Activated CD8-positive, alpha-beta memory T cell treated with anti-CD3 and anti-CD28 coated beads, Interleukin-2, amount 50 U/mL, for 24 hours (primary cell): ENCODE results near the gene PILRB.
"Not testable (repeated sequence)": the region's sequence is repeated elsewhere in the genome, so short reads cannot be mapped to it uniquely, and the experiment has no call there.

Experiments
- DNase-seq: peaks from one replicate; pipeline ENCODE4 v3.0.0-alpha.2; 2020; ENCODE audit errors: extremely low read depth

PILRB gene

GRCh38 chr7:100376066-100376465, 18.1 kb downstream of the PILRB start:
- DNase-seq, result no peak

- no peak for DNase-seq
These were observed 20.3 kb downstream of the PILRB start for GRCh38 chr7:100378114-100378755.

GRCh38 chr7:100380196-100380595, 22.3 kb downstream of the PILRB start:
- DNase-seq, result no peak

GRCh38 chr7:100381531-100382233, 23.8 kb downstream of the PILRB start:
- not testable (repeated sequence) for DNase-seq

GRCh38 chr7:100382234-100382853, 24.4 kb downstream of the PILRB start:
- DNase-seq, result not testable (repeated sequence)

GRCh38 chr7:100384628-100385294, 26.8 kb downstream of the PILRB start:
- DNase-seq, result no peak

- DNase-seq, result no peak
These were observed 29.0 kb downstream of the PILRB start for GRCh38 chr7:100386940-100387339.

- DNase-seq, result no peak
These were observed 29.8 kb downstream of the PILRB start for GRCh38 chr7:100387695-100388094.

GRCh38 chr7:100389437-100390088, 31.6 kb downstream of the PILRB start:
- DNase-seq, result no peak

- no peak for DNase-seq
These were observed 32.5 kb downstream of the PILRB start for GRCh38 chr7:100390286-100391009.

- no peak for DNase-seq
These were observed 35.5 kb downstream of the PILRB start for GRCh38 chr7:100393233-100393905.

GRCh38 chr7:100394077-100394476, 36.2 kb downstream of the PILRB start:
- no peak for DNase-seq

GRCh38 chr7:100396421-100396982, 38.6 kb downstream of the PILRB start:
- no peak for DNase-seq

- no peak for DNase-seq
These were observed 39.6 kb downstream of the PILRB start for GRCh38 chr7:100397315-100398081.

- DNase-seq, result no peak
These were observed 40.3 kb downstream of the PILRB start for GRCh38 chr7:100398239-100398638.

- DNase-seq, result no peak
These were observed 42.1 kb downstream of the PILRB start for GRCh38 chr7:100400041-100400440.

- no peak for DNase-seq
These were observed 42.7 kb downstream of the PILRB start for GRCh38 chr7:100400656-100401055.

GRCh38 chr7:100401811-100402210, 43.9 kb downstream of the PILRB start:
- DNase-seq, result no peak

GRCh38 chr7:100402241-100402640, 44.3 kb downstream of the PILRB start:
- no peak for DNase-seq

- no peak for DNase-seq
These were observed 48.9 kb downstream of the PILRB start for GRCh38 chr7:100406767-100407166.
